Motor neuron (in vitro differentiated cells): Measurements from ENCODE around the gene PBX3. TPM values are rescaled to one million over a fixed set of nuclear protein-coding genes. Genes with fewer than 3 reads are reported as not detected.

Experiments used
- ATAC-seq, 8 experiments: fragments of 200-7000 bp; cut with Tn5 transposase; replicated peaks in 6 of 8; 2 replicates each; pipeline ENCODE4 v1.8.0; 2021; ENCODE audit warnings: mild to moderate bottlenecking in 8 of 8, moderate library complexity in 8 of 8
- H3K27ac ChIP-seq, 2 donors: fragments of 250-450 bp; sonication (Bioruptor Pico); 2 replicates each; pipeline ENCODE4 v1.9.0; 2021; ENCODE audit warnings: antibody characterized with exemption in 2 of 2, mild to moderate bottlenecking in 2 of 2, moderate library complexity in 1 of 2
- H3K4me1 ChIP-seq, 2 donors: fragments of 250-450 bp; sonication (Bioruptor Pico); replicated peaks in 1 of 2; 2 replicates each; pipeline ENCODE4 v1.6.1; 2021; ENCODE audit warnings: antibody characterized with exemption in 2 of 2, mild to moderate bottlenecking in 2 of 2, moderate library complexity in 1 of 2
- H3K4me3 ChIP-seq, 5 donors: fragments of 250-450 bp; sonication (Bioruptor Pico); 2 replicates each; pipeline ENCODE4 v1.9.0; 2021; ENCODE audit warnings: antibody characterized with exemption in 5 of 5, mild to moderate bottlenecking in 5 of 5, moderate library complexity in 4 of 5
- WGBS, 10 experiments: fragments of 450-650 bp; shearing (Covaris generic); methylation state at CpG; one replicate each; pipeline ENCODE4 v1.0.0; 2022; 5-methylcytosine and 5-hydroxymethylcytosine counted together
- in situ Hi-C, 9 experiments: fragments of 400-800 bp; cut with MboI; loops; one replicate each; pipeline ENCODE4 v1.15.0; 2021; ENCODE audit warnings: low sequenced_read_pairs in 9 of 9, low pct_unique_long_range_greater_than_20kb in 2 of 9; ENCODE audit not compliant: unreplicated experiment in 9 of 9
- total RNA-seq, 8 experiments: library from RNA; unstranded; fragments of 300-600 nt; gene quantifications; 2 replicates each; pipeline versions ENCODE4 v1.2.3 to v1.2.4, GENCODE V29; 2022

Gene PBX3
- total RNA-seq, 8 experiments from 2014 or later: 24.0 to 157 (median 75.5) TPM

DNA sequence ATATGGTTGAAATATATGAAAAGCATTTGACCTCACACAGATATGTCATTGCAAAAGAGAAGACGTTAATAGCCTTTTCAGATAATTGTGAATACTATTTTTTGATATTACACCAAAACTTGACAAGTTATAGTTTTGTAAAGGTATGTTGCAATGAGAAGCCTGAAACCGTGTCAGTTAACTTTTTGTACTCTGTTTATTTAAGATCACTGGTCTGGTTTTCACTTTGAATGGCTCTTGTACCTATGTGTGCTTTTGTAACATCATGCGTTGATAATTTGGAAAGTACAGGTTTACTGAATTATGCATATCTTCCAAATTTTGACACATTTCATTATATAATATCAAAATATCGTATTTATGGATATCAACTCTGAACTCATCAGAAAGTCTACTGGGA, 177.2 kb downstream of the PBX3 start:
- Histone ChIP-seq H3K4me1 (peaks cover 3 to 29% of the 10 kb centered on the region in 2 donors), H3K4me3 (no peak overlapping the region), H3K27ac (no peak overlapping the region)
- in situ Hi-C loops: loop anchor here in 1 of 9 experiments (25.0 kb wide), 1 partner anchor 162 kb away; no protein-coding TSS in a partner anchor
- 86 to 96% (median 95%) methylated on average over 3 to 4 of the region's 4 CpGs for WGBS, 10 experiments
- ATAC-seq: no peak

DNA sequence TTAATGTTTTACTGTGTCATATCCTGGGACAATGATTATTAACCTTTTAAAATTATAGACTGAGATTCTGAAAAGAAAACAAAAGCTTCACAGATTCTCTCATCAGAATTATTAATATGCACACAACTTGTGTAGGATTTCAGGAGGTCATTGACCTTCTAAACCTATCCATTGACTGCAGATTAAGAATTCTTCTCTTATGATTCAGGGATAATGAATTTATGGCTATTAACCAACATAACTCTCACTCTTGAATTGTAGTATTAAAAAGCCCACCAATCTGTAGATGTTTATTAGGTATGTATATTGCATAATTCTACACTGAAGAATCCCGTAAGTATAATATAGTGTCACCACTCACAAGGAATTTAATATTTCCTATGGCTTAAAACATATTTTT, 179.8 kb downstream of the PBX3 start:
- in situ Hi-C loops: no loop called here
- no peak for ATAC-seq
- 100% methylated on average over 1 of the region's 1 CpG; no CpG with 5 or more reads in 2 of the 10 experiments for WGBS, 10 experiments

DNA sequence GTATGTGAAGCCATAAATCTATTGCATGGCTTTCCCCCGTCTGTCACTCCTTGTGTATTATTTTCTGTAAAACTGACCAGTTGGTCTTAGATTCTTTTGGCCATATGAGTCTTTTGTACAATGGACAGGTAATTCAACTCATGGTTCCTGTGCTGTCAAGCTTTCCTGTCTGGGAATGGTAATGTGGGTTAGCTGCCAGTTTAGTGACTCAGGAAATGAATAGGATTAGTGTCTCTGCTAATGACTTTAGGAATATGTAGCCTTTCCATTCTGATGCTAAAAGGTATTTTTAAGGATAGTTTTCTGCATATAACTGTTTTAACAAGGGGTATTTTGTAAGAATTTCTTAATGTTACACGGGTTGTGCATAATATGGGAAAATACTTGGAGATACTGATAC, 182.7 kb downstream of the PBX3 start:
- in situ Hi-C loops: no loop called here
- ATAC-seq: no peak
- Histone ChIP-seq H3K4me3 (no peak overlapping the region), H3K27ac (no peak overlapping the region), H3K4me1 (no peaks in the 10 kb centered on the region)
- 0 to 100% (median 72%) methylated on average over 1 to 2 of the region's 2 CpGs for WGBS, 10 experiments

More for the DNA sequence above, 179.8 kb downstream of the PBX3 start:
- no peak overlapping the region for H3K4me3 ChIP-seq
- no peak overlapping the region for H3K27ac ChIP-seq
- H3K4me1 ChIP-seq: peaks cover 0 to 8% of the 10 kb centered on the region in 2 donors

DNA sequence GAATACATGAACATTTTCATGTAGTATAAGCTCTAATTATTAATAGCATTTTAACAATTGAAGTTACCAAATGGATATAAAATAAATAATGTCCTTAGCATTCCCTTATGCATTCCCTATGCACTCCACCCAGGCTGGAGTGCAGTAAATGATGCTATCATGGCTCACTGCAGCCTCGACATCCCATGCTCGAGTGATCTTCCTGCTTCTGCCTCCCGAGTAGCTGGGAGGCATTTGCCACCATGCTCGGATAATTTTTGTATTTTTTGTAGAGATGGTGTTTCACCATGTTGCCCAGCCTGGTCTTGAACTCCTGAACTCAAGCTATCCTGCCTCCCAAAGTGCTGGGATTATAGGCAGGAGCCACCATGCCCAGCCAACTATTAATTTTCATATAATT, 184.0 kb downstream of the PBX3 start:
- no peak for ATAC-seq
- in situ Hi-C loops: no loop called here
- WGBS, 10 experiments: 60 to 100% (median 91%) methylated on average over 1 to 4 of the region's 4 CpGs; no CpG with 5 or more reads in 3 of the 10 experiments
- H3K4me1 ChIP-seq: no peaks in the 10 kb centered on the region
- no peak overlapping the region for H3K4me3 ChIP-seq
- H3K27ac ChIP-seq: no peak overlapping the region

DNA sequence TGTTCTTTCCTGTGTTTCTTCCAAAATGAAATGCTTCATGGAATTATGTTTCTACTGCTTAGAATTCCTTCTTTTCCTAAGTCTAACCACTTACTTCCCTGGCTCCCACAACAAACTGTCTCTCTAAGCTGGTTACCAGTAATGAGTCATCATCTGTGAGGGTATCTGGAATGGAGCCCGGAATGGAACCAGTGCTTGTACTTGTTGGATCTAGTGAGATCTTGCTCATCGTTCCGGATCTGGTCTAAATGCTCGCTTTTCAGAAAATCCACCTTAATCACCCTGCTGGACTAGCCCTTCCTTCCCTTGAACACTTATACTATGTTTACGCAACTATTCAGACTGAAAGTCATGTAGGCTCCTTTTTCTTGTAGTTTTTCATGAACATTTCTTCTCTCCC, 184.8 kb downstream of the PBX3 start:
- in situ Hi-C loops: no loop called here
- 25 to 100% (median 82%) methylated on average over 1 to 5 of the region's 5 CpGs; no CpG with 5 or more reads in 2 of the 10 experiments for WGBS, 10 experiments
- no peak overlapping the region for H3K27ac ChIP-seq
- ATAC-seq: peak in 4 of 8 experiments; percentile 22 to 87 (median 63)
- no peak overlapping the region for H3K4me3 ChIP-seq
- no peaks in the 10 kb centered on the region for H3K4me1 ChIP-seq

DNA sequence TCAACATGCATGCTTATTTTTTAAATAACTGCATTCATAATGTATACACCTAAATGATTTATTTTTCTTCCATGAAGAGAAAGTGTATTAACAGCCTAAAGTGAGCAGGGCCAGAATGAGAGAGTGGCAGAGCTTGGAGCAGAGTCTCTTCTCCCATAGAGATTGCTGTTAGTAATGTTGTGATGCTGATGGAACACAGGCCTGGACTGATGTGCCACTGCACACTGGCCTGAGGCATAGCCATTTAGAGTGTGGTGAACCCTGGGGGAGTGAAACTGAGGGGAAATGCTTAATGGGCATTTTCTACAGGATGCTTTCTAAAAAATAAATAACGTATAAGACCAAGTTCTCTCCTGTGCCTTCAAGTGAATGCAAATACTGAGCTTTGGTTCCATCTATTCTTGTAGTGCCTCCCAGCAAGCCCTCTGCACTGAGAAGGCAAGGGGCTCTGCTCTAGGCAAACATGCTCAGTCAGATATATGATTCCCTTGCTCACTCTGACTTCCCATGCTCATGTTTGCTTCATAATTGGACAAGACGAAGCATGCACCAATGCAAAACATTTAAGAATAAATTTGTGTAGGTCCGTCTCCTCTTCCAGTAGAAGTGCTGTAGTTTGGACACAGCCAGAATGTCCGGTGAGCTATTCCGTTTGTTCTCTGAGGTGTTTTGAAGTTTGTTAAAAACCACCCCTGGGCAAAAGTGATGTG, 185.7 kb downstream of the PBX3 start:
- H3K4me3 ChIP-seq: no peak overlapping the region
- no peak for ATAC-seq
- WGBS, 10 experiments: 92 to 100% (median 100%) methylated on average over 2 to 5 of the region's 5 CpGs; no CpG with 5 or more reads in 3 of the 10 experiments
- in situ Hi-C loops: no loop called here
- H3K27ac ChIP-seq: no peak overlapping the region
- H3K4me1 ChIP-seq: no peaks in the 10 kb centered on the region

DNA sequence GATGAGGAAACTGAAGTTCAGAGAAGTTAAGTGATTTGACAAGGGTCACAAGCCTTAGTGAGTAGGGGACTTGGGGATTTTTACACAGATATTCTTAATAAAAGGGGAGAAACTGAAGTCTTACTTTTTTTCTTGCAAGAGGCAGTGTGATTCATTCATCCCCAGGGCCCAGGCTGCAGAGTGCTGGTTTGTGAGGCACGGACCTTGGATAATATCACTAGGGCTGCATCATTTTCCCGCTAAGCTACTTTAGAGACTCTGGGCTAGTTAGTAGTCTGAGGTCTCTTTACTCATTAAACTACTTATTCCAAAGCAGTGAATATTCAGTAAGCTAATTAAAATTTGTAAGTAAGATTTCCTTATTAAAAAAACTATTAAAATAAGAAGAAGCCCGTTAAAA, 195.0 kb downstream of the PBX3 start:
- WGBS, 10 experiments: 60 to 100% (median 94%) methylated on average over 1 to 3 of the region's 3 CpGs
- in situ Hi-C loops: no loop called here

DNA sequence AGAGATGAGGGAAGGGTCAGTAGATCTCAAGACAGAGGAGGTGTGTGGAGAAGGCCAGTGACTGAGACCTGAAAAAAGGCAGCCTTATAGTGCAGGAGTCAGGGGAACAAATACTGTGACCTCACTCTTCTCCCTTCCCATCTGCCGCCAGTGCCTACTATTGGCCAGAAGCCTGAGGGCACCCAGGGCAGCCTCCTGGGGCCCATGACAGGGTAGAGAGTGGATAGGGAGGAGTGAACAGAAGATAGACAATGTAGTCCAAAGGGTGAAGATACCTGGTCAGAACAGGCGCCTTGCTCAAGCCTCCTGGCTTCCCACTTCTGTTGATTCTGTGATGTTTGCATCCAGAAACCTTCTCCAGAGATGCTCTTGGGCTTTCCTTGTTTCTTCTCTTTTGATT, 196.7 kb downstream of the PBX3 start:
- WGBS, 10 experiments: 100% methylated on average over 1 to 2 of the region's 2 CpGs; no CpG with 5 or more reads in 3 of the 10 experiments
- in situ Hi-C loops: no loop called here
- ATAC-seq: no peak
- H3K27ac ChIP-seq: no peak overlapping the region
- H3K4me1 ChIP-seq: no peaks in the 10 kb centered on the region
- no peak overlapping the region for H3K4me3 ChIP-seq

More for the DNA sequence above, 195.0 kb downstream of the PBX3 start:
- peak in 1 of 8 experiments; percentile 35 for ATAC-seq
- Histone ChIP-seq H3K4me1 (no peaks in the 10 kb centered on the region), H3K27ac (no peak overlapping the region), H3K4me3 (no peak overlapping the region)

DNA sequence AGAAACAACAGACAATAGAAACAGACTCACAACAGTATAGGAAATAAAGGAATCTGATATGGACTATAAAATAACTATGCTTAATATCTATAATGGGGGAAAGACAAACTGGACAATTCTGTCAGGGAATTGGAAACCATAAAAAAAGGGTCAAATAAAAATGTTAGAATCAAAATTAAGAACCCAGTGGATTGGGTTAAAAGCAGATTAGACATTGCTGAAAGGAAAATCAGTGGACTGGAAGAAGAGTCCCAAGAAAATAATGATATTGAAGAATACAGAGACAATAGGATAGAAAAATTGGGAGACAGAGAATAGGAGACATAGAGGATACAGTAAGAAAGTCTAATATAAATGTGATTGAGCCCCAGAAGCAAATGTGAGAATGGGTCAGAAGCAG, 199.2 kb downstream of the PBX3 start:
- no peak overlapping the region for H3K4me3 ChIP-seq
- H3K4me1 ChIP-seq: peaks cover 7% of the 10 kb centered on the region in 2 donors
- in situ Hi-C loops: no loop called here
- no peak for ATAC-seq
- no peak overlapping the region for H3K27ac ChIP-seq

DNA sequence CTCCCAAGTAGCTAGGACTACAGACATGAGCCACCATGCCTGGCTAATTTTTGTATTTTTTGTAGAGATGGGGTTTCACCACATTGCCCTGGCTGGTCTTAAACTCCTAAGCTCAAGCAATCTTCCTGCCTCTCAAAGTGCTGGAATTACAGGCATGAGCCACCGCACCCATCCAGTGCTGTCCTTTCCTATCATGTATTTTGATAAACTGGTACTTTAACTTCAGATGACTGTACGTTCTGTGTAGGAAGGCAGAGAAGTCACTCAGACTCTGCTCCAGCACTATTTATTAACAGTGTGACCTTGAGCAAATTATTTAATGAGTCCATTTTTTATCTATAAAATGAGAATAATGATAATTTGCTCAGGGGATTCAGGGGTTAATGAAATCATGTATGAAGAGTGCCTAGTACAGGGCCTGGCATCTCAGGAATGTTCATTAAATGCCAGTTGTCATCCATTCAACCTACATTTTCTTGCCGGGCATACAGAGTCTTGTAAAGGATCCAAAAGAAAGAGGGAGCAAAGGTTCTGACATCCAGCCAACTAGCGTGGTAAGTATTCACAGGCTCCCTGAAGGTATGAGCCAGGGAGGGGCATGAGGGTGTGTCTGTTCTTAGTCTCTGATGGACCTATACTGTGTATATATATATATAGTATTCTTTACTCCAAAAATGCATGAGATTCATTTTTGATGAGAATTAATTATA, 201.9 kb downstream of the PBX3 start:
- H3K27ac ChIP-seq: no peak overlapping the region
- peak in 1 of 8 experiments; percentile 57 for ATAC-seq
- no peak overlapping the region for H3K4me3 ChIP-seq
- H3K4me1 ChIP-seq: peaks cover 7% of the 10 kb centered on the region in 2 donors
- in situ Hi-C loops: no loop called here
- WGBS, 10 experiments: 0 to 100% (median 100%) methylated on average over 2 to 4 of the region's 4 CpGs; no CpG with 5 or more reads in 3 of the 10 experiments

DNA sequence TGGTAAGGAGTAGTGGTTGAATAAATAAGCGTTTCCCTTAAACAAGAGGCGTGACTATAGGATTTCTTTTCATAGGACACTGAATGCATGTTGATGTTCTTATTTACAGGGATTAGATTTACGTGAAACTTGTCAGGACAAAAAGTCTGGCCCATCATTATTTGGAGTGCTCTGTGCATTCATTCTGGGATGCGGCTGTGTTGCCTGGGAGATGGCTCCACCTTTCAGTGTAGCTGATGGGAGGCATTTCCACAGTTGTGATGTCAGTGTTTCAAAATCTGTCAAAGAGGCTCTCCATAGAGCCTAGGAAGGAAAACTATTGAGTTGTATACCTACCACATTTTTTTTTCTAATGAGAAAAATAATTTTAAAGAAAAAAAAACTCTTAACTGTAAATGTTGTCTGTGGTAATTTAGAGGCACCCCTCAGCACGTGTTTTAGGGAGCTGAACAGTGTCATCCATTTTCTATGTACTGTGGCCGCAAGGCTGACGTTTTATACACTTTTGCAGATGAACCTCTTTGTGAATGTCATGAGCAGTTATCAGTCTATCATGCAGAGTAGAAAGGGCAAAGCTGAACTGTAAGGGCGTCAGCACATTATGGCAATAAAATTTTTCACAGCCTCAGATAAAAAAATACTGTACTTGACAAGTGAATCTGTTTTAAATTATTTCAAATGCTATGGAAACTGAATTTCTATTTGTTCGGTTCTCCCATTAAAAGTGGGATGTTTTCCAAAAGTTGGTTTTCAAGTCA, 202.7 kb downstream of the PBX3 start:
- ATAC-seq: peak in 5 of 8 experiments; percentile 21 to 88 (median 48)
- H3K4me3 ChIP-seq: no peak overlapping the region
- WGBS, 10 experiments: 61 to 86% (median 73%) methylated on average over 3 to 9 of the region's 9 CpGs
- in situ Hi-C loops: no loop called here
- H3K4me1 ChIP-seq: peaks cover 7% of the 10 kb centered on the region in 2 donors
- H3K27ac ChIP-seq: no peak overlapping the region

DNA sequence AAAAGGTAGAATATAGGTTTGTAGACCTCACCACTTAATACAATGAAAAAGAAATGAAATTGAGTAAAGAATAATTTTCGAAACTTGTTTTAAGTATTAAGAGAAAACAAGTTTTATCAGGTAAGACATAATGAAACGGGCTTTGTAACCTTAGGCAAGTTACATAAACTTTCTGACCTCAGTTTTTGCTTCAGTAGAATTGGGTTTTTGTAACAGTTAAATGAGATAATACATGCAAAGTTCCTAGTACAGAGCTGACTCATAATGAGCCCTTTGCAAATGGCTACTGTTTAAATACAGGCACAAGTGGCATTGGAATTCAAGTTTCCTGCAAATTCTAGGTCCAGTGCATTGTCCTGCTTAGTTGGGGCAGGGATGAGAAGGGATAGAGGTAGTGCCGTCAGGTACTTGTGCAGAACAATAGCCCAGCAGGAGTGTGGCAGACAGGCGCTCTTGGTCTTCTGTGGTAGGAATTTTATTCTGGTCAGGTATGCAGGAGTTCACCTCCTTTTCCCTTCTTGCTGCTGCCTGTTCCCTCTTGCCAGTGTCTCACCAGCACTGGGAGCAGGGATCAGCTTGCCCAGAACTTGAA, 203.8 kb downstream of the PBX3 start:
- Histone ChIP-seq H3K27ac (no peak overlapping the region), H3K4me3 (no peak overlapping the region), H3K4me1 (peaks cover 7% of the 10 kb centered on the region in 2 donors)
- no peak for ATAC-seq
- in situ Hi-C loops: no loop called here
- WGBS, 10 experiments: 83 to 100% (median 98%) methylated on average over 1 to 4 of the region's 4 CpGs; no CpG with 5 or more reads in 1 of the 10 experiments
